Astrocyte of the spinal cord (primary cell): ENCODE measurements around the gene NGF.

Experiments
- DNase-seq: peaks from one replicate; pipeline ENCODE4 v3.0.0; 2011; ENCODE audit warnings: low read depth, low spot score
- H3K4me3 ChIP-seq: 2 replicates; pipeline ENCODE4 v1.5.1; 2011; ENCODE audit warnings: low read depth, mild to moderate bottlenecking, low read length, moderate library complexity
- in situ Hi-C: cut with HindIII; loops from 2 replicates; pipeline ENCODE4 v1.10.0; 2017; ENCODE audit warnings: low sequenced_read_pairs
- TF ChIP-seq, protein P1 (sequence below): IDR thresholded peaks from 2 replicates; pipeline ENCODE4 v1.5.1; 2012; ENCODE audit warnings: low read depth, mild to moderate bottlenecking, low read length, inconsistent platforms

The NGF gene

DNA sequence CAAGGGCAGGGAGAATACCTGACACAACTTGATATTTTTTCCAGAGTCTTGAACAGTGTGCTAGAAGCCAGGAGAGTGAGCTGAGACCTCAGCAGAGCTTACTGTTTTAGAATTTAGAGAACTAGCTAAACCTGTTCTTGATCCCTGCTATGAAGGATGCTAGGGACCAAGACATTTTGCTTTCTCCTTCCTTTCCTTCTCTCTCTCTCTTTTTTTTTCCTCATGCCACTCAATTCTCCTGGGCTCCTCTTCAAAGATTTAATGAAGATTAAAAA, 99.0 kb downstream of the NGF start:
- in situ Hi-C loops, result no loop called here
- TF ChIP-seq, protein P1, sequence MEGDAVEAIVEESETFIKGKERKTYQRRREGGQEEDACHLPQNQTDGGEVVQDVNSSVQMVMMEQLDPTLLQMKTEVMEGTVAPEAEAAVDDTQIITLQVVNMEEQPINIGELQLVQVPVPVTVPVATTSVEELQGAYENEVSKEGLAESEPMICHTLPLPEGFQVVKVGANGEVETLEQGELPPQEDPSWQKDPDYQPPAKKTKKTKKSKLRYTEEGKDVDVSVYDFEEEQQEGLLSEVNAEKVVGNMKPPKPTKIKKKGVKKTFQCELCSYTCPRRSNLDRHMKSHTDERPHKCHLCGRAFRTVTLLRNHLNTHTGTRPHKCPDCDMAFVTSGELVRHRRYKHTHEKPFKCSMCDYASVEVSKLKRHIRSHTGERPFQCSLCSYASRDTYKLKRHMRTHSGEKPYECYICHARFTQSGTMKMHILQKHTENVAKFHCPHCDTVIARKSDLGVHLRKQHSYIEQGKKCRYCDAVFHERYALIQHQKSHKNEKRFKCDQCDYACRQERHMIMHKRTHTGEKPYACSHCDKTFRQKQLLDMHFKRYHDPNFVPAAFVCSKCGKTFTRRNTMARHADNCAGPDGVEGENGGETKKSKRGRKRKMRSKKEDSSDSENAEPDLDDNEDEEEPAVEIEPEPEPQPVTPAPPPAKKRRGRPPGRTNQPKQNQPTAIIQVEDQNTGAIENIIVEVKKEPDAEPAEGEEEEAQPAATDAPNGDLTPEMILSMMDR, result no peak
- DNase-seq, result no peak
- no peak overlapping the region for H3K4me3 ChIP-seq

- H3K4me3 ChIP-seq, result no peak overlapping the region
- DNase-seq, result no peak
- TF ChIP-seq, protein P1, result no peak
- in situ Hi-C loops, result no loop called here
These were observed 99.5 kb downstream of the NGF start for GRCh38 chr1:115238336-115239147.

- peak; percentile 32 for DNase-seq
- H3K4me3 ChIP-seq, result no peak overlapping the region
- TF ChIP-seq, protein P1, result no peak
- in situ Hi-C loops, result no loop called here
These were observed 100.5 kb downstream of the NGF start for GRCh38 chr1:115237507-115237906.

- no peak overlapping the region for H3K4me3 ChIP-seq
- TF ChIP-seq, protein P1, result no peak
- DNase-seq, result no peak
- in situ Hi-C loops, result no loop called here
These were observed 101.0 kb downstream of the NGF start for GRCh38 chr1:115237023-115237422.
